HG02678 (cell line): ENCODE data around the gene STK39.
"Not testable (repeated sequence)": the region's sequence is repeated elsewhere in the genome, so short reads cannot be mapped to it uniquely, and the experiment has no call there.

Source experiments
- ATAC-seq: cut with Tn5 transposase; IDR thresholded peaks from one replicate; pipeline ENCODE4 v1.9.1; 2021; ENCODE audit warnings: mild to moderate bottlenecking, moderate library complexity; ENCODE audit not compliant: unreplicated experiment

STK39 gene

GRCh38 chr2:168247341-168248261 lies at the start of gene STK39:
Gene STK39 (minus strand): TSS chr2:168247595. CDS start chr2:168247435, 160 bp downstream.
- ATAC-seq = peak; percentile 79

- no peak for ATAC-seq
Observed at GRCh38 chr2:168295051-168295450, 47.7 kb upstream of the STK39 start.

- ATAC-seq = no peak
Observed at GRCh38 chr2:168294409-168294808, 47.0 kb upstream of the STK39 start.

- ATAC-seq = no peak
Observed at GRCh38 chr2:168293766-168294165, 46.4 kb upstream of the STK39 start.

- ATAC-seq = no peak
Observed at GRCh38 chr2:168290391-168290790, 43.0 kb upstream of the STK39 start.

GRCh38 chr2:168289880-168290279 lies 42.5 kb upstream of the STK39 start:
- ATAC-seq = no peak

GRCh38 chr2:168286535-168286934 lies 39.1 kb upstream of the STK39 start:
- no peak for ATAC-seq

- ATAC-seq = no peak
Observed at GRCh38 chr2:168278424-168278888, 31.1 kb upstream of the STK39 start.

- ATAC-seq = no peak
Observed at GRCh38 chr2:168277276-168277675, 29.9 kb upstream of the STK39 start.

GRCh38 chr2:168272225-168272624 lies 24.8 kb upstream of the STK39 start:
- ATAC-seq = no peak

- not testable (repeated sequence) for ATAC-seq
Observed at GRCh38 chr2:168262926-168263325, 15.5 kb upstream of the STK39 start.

GRCh38 chr2:168256448-168256847 lies 9.1 kb upstream of the STK39 start:
- ATAC-seq = no peak

- no peak for ATAC-seq
Observed at GRCh38 chr2:168255866-168256265, 8.5 kb upstream of the STK39 start.

- ATAC-seq = no peak
Observed at GRCh38 chr2:168255103-168255502, 7.7 kb upstream of the STK39 start.

GRCh38 chr2:168254158-168254935 lies 7.0 kb upstream of the STK39 start:
- ATAC-seq = no peak

- ATAC-seq = no peak
Observed at GRCh38 chr2:168253379-168253778, 6.0 kb upstream of the STK39 start.

- no peak for ATAC-seq
Observed at GRCh38 chr2:168252976-168253375, 5.6 kb upstream of the STK39 start.

- peak; percentile 53 for ATAC-seq
Observed at GRCh38 chr2:168246483-168247340, 683 bp downstream of the STK39 start.

GRCh38 chr2:168246072-168246482 lies 1.3 kb downstream of the STK39 start:
- ATAC-seq = no peak

- no peak for ATAC-seq
Observed at GRCh38 chr2:168245074-168245825, 2.1 kb downstream of the STK39 start.
